Gastroesophageal sphincter (tissue), 4 donors: ENCODE data around the gene NELFA. TPM values are rescaled to one million over a fixed set of nuclear protein-coding genes. Genes with fewer than 3 reads are reported as not detected.

Experiments used
- ATAC-seq: fragments of 150-250 bp; one replicate; pipeline ENCODE4 v1.9.1; 2016; ENCODE audit warnings: mild to moderate bottlenecking, moderate library complexity
- H3K27ac ChIP-seq, 4 donors: fragments of 200-600 bp; sonication (generic) in 3 of 4; 1 replicate in 3 of 4; 2 replicates in 1 of 4; pipeline ENCODE4 v1.5.1; 2016 to 2019
- H3K27me3 ChIP-seq: fragments of 200-600 bp; sonication (generic); one replicate; pipeline ENCODE4 v1.5.1; 2019
- H3K36me3 ChIP-seq, 2 donors: fragments of 200-600 bp; sonication (generic); one replicate each; pipeline ENCODE4 v1.5.1; 2019; ENCODE audit warnings: control low read depth in 1 of 2
- H3K4me1 ChIP-seq, 3 donors: fragments of 200-600 bp; sonication (generic); 1 replicate in 2 of 3; 2 replicates in 1 of 3; pipeline ENCODE4 v1.5.1; 2016 to 2019; ENCODE audit warnings: control low read depth in 2 of 3
- H3K4me3 ChIP-seq, 2 donors: fragments of 200-600 bp; sonication (generic); one replicate each; pipeline ENCODE4 v1.5.1; 2019; ENCODE audit warnings: mild to moderate bottlenecking in 1 of 2, moderate library complexity in 1 of 2
- H3K9me3 ChIP-seq, 3 donors: fragments of 200-600 bp; sonication (generic); one replicate each; pipeline ENCODE4 v1.5.1; 2017 to 2019; ENCODE audit warnings: control low read depth in 2 of 3
- EP300 ChIP-seq: sonication (generic); formaldehyde crosslinking; IDR thresholded peaks from one replicate; pipeline ENCODE4 v1.6.1; 2017; ENCODE audit warnings: antibody characterized with exemption, mild to moderate bottlenecking
- POLR2A ChIP-seq, 2 donors: fragments of 450-650 bp; IDR thresholded peaks; one replicate each; pipeline ENCODE4 v1.6.1; 2017; ENCODE audit warnings: antibody characterized with exemption in 2 of 2, mild to moderate bottlenecking in 2 of 2, moderate library complexity in 1 of 2
- POLR2AphosphoS5 ChIP-seq: sonication (generic); formaldehyde crosslinking; IDR thresholded peaks from one replicate; pipeline ENCODE4 v1.6.1; 2017; ENCODE audit warnings: antibody characterized with exemption
- WGBS, 2 donors: methylation state at CpG; one replicate each; pipeline ENCODE4 v1.1.5; 2018; ENCODE audit warnings: low coverage in 1 of 2; 5-methylcytosine and 5-hydroxymethylcytosine counted together
- total RNA-seq, 4 donors: library from RNA; depleted of rRNA; stranded (reverse); fragments of >200 nt; gene quantifications; one replicate each; pipeline ENCODE4 v1.1.0, GENCODE V29; 2016
- TF ChIP-seq, protein P1 (sequence below), 4 experiments: fragments of 200-600 bp in 2 of 4; fragments of 450-650 bp in 2 of 4; sonication (generic) in 1 of 4; IDR thresholded peaks; one replicate each; pipeline ENCODE4 v1.5.1; 2017 to 2019; ENCODE audit warnings: antibody characterized with exemption in 4 of 4, mild to moderate bottlenecking in 2 of 4, moderate library complexity in 2 of 4

Gene NELFA
- total RNA-seq, 4 donors from 2014 or later: 14.5 to 19.4 (median 17.5) TPM

- H3K36me3 ChIP-seq: peaks cover 0 to 98% of the 10 kb centered on the region in 2 donors
Measured at GRCh38 chr4:1974840-1975239, 33.9 kb downstream of the NELFA start.

DNA sequence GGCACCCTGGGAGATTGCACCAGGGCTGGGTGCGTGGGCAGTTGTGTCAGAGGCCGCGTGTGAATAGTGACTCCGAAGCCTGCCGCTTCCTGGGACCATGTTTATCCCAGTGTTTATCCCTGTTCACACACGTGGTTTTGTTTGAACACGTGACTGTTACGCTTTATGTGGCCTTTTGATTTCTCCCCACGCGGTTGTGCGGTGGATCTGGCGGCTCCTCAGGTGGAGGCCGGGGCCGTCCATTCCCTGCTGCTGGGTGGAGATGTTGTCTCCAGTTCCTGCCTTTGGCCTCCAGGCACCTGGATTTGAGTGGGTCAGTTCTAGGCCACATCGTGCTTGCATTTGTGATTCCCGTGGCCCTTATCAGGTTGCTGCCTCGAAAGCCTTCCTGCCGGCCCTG is 35.1 kb downstream of the NELFA start:
- Histone ChIP-seq H3K9me3 (no peaks in the 10 kb centered on the region), H3K4me1 (no peaks in the 10 kb centered on the region), H3K27me3 (no peaks in the 10 kb centered on the region), H3K4me3 (no peak overlapping the region), H3K36me3 (peaks cover 0 to 98% of the 10 kb centered on the region in 2 donors), H3K27ac (no peak overlapping the region)
- ATAC-seq: no peak
- TF ChIP-seq POLR2AphosphoS5 (no peak), POLR2A (IDR thresholded peaks at IDR 0.05) (no peak), EP300 (no peak)
- TF ChIP-seq, protein P1, sequence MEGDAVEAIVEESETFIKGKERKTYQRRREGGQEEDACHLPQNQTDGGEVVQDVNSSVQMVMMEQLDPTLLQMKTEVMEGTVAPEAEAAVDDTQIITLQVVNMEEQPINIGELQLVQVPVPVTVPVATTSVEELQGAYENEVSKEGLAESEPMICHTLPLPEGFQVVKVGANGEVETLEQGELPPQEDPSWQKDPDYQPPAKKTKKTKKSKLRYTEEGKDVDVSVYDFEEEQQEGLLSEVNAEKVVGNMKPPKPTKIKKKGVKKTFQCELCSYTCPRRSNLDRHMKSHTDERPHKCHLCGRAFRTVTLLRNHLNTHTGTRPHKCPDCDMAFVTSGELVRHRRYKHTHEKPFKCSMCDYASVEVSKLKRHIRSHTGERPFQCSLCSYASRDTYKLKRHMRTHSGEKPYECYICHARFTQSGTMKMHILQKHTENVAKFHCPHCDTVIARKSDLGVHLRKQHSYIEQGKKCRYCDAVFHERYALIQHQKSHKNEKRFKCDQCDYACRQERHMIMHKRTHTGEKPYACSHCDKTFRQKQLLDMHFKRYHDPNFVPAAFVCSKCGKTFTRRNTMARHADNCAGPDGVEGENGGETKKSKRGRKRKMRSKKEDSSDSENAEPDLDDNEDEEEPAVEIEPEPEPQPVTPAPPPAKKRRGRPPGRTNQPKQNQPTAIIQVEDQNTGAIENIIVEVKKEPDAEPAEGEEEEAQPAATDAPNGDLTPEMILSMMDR (IDR thresholded peaks at IDR 0.05): no peak
- WGBS, 2 donors: 91 to 94% methylated on average over 6 to 8 of the region's 18 CpGs

More at GRCh38 chr4:1974840-1975239, 33.9 kb downstream of the NELFA start:
- ATAC-seq: no peak
- Histone ChIP-seq H3K27me3 (no peaks in the 10 kb centered on the region), H3K9me3 (no peaks in the 10 kb centered on the region), H3K4me1 (no peaks in the 10 kb centered on the region), H3K27ac (no peak overlapping the region), H3K4me3 (no peak overlapping the region)
- WGBS, 2 donors: 83 to 94% methylated on average over 5 to 8 of the region's 8 CpGs
- TF ChIP-seq POLR2AphosphoS5 (no peak), EP300 (no peak), POLR2A (IDR thresholded peaks at IDR 0.05) (no peak)
- TF ChIP-seq, protein P1 (IDR thresholded peaks at IDR 0.05): no peak

- 95 to 100% methylated on average over 4 to 5 of the region's 12 CpGs for WGBS, 2 donors
- H3K27me3 ChIP-seq: no peaks in the 10 kb centered on the region
- H3K9me3 ChIP-seq: no peaks in the 10 kb centered on the region
- no peak for ATAC-seq
- H3K4me3 ChIP-seq: no peak overlapping the region
- no peak overlapping the region for H3K27ac ChIP-seq
- peaks cover 0 to 98% of the 10 kb centered on the region in 2 donors for H3K36me3 ChIP-seq
- no peaks in the 10 kb centered on the region for H3K4me1 ChIP-seq
- TF ChIP-seq EP300 (no peak), POLR2AphosphoS5 (no peak), POLR2A (IDR thresholded peaks at IDR 0.05) (no peak)
- TF ChIP-seq, protein P1 (IDR thresholded peaks at IDR 0.05): no peak
Measured at GRCh38 chr4:1973218-1973617, 35.6 kb downstream of the NELFA start.

DNA sequence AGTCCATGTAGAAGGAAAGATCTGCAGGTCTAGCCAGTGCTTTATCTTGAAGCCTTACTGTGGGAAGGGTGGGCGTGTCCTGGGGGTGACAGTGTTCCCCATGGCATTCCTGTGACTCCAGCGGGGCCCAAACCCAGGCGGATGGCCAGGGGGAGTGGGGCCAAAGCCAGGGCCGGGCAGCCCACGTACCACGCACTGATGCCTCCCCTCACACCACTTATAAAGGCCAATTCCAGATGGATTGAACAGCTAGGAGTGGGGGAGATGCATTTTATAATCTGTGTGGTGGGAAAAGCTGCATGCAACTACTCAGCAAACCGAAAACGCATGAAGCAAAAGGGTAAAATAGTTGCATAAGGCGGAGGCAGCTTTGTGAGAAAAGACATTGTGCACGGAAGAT is 36.4 kb downstream of the NELFA start:
- no peaks in the 10 kb centered on the region for H3K27me3 ChIP-seq
- TF ChIP-seq, protein P1 (IDR thresholded peaks at IDR 0.05): no peak
- TF ChIP-seq POLR2A (IDR thresholded peaks at IDR 0.05) (no peak), EP300 (no peak), POLR2AphosphoS5 (no peak)
- H3K27ac ChIP-seq: no peak overlapping the region
- 90 to 95% methylated on average over 6 to 10 of the region's 10 CpGs for WGBS, 2 donors
- H3K36me3 ChIP-seq: peaks cover 0 to 95% of the 10 kb centered on the region in 2 donors
- H3K9me3 ChIP-seq: no peaks in the 10 kb centered on the region
- no peak overlapping the region for H3K4me3 ChIP-seq
- no peak for ATAC-seq
- H3K4me1 ChIP-seq: no peaks in the 10 kb centered on the region

GRCh38 chr4:1971456-1972200 is 37.1 kb downstream of the NELFA start:
- Histone ChIP-seq H3K4me1 (no peaks in the 10 kb centered on the region), H3K4me3 (no peak overlapping the region), H3K27ac (no peak overlapping the region), H3K9me3 (no peaks in the 10 kb centered on the region), H3K36me3 (peaks cover 0 to 87% of the 10 kb centered on the region in 2 donors), H3K27me3 (no peaks in the 10 kb centered on the region)
- no peak for ATAC-seq
- 90 to 91% methylated on average over 7 of the region's 16 CpGs for WGBS, 2 donors
- TF ChIP-seq, protein P1 (IDR thresholded peaks at IDR 0.05): no peak
- no peak for TF ChIP-seq POLR2A (IDR thresholded peaks at IDR 0.05)
- TF ChIP-seq POLR2AphosphoS5: no peak
- TF ChIP-seq EP300: no peak
